CD1c-positive myeloid dendritic cell (primary cell): Measurements from ENCODE around the gene SH3BP2.

ENCODE experiments used
- DNase-seq: peaks from one replicate; pipeline ENCODE4 v3.0.0-alpha.2; 2016; ENCODE audit errors: extremely low spot score

SH3BP2 gene

DNA sequence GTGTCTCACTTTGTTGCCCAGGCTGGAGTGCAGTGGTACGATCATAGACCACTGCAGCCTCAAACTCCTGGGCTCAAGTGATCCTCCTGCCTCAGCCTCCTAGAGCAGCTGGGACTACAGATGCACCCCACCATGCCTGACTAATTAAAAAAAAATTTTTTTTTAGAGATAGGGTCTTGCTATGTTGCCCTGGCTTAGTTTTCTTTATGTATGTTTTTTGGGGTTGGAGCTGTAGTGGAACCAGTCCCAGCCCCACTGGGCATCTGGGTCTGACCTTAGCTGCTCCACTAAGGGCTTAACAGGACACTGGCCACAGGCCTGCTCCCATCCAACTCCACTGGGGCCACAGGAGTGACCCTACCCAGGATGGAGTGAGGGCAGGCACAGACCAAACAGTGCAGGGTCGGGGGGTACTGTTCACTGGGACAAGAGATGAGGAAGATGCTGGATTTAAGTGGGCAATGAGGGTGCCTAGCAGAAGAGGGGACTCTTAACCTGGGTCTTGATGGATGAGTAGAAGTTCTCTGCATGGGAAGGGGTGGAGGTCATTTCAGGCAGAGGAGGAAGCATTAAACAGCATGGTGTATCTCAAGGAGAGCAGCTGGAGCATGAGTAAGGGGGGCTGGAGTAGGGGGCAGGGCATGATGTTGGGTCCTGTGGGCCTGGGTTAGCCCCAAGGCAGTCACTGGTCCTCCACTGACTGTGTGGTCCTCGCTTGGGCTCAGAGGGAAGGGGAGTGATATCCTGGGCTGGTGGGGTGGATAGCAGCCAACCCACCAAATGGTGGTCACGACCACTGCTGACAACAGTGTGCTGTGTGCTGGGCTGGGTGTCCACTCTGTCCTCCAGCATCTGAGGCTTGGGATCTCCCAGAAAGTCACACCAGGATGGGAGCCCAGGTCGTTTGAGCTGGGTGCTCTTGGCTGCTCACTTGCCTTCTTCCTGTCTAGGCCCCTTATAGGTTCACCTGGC is 26.6 kb downstream of the SH3BP2 start:
- DNase-seq = no peak

GRCh38 chr4:2820216-2820982 is 27.5 kb downstream of the SH3BP2 start:
- no peak for DNase-seq

- no peak for DNase-seq
Observed at GRCh38 chr4:2822461-2823300, 29.8 kb downstream of the SH3BP2 start.

- DNase-seq = no peak
Observed at GRCh38 chr4:2823301-2823670, 30.4 kb downstream of the SH3BP2 start.

- no peak for DNase-seq
Observed at GRCh38 chr4:2823671-2824328, 30.9 kb downstream of the SH3BP2 start.

- no peak for DNase-seq
Observed at GRCh38 chr4:2824329-2824835, 31.5 kb downstream of the SH3BP2 start.

- no peak for DNase-seq
Observed at GRCh38 chr4:2824836-2825381, 32.0 kb downstream of the SH3BP2 start.

DNA sequence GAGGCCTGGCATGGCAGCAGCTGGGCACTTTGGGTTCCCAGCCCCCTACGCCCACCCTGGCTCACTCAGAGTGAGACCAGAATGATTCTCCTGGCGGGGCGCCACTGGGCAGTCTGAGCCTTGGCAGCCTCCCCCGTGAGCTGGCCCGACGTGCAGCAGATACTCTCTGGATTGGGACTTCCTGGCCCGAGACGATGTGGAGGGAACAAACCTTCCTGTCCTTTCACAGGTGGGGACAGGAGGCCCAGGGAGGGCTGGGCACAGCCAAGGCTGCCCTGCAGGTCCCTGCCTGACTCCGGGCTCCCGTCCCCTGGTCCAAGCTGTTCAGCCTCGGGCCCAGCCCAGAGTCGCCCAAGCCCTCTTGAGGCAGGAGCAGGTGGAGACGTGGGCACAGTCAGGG is 32.9 kb downstream of the SH3BP2 start:
- no peak for DNase-seq

DNA sequence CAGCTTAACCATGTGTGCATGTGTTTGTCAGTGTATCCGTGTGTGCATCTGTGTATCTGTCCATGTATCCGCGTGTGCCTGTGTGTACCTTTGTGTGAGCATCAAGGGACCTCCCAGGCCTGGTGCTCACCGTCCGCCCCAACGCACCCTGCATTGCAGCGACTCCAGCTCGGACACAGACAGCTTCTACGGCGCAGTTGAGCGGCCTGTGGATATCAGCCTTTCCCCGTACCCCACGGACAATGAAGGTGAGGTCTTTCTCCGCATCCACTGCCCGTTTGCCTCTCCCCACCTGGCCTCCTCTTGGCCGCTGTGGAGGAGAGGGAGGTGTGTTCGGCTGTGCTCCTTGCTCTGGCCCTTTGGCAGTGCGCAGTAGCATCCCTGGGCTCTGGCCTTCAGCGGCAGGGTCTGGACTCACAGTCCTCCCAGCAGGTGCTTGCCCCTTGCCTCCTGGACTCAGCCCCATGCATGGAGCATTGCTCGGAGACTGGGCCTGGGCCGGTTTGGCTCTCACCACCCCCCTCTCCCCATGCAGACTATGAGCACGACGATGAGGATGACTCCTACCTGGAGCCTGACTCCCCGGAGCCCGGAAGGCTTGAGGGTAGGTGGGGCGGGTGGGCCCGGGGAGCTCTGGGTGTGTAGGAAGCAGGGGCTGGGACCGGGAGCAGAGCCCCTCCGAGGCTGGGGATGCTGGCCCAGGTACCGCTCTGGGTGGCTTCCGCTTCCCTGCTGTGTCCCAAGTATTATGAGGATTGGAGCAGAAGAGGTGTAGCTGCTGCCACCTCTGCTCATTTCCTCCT is 34.4 kb downstream of the SH3BP2 start:
- DNase-seq = no peak

- DNase-seq = no peak
Observed at GRCh38 chr4:2827874-2828751, 35.2 kb downstream of the SH3BP2 start.

GRCh38 chr4:2828758-2829181 is 35.9 kb downstream of the SH3BP2 start:
- no peak for DNase-seq

DNA sequence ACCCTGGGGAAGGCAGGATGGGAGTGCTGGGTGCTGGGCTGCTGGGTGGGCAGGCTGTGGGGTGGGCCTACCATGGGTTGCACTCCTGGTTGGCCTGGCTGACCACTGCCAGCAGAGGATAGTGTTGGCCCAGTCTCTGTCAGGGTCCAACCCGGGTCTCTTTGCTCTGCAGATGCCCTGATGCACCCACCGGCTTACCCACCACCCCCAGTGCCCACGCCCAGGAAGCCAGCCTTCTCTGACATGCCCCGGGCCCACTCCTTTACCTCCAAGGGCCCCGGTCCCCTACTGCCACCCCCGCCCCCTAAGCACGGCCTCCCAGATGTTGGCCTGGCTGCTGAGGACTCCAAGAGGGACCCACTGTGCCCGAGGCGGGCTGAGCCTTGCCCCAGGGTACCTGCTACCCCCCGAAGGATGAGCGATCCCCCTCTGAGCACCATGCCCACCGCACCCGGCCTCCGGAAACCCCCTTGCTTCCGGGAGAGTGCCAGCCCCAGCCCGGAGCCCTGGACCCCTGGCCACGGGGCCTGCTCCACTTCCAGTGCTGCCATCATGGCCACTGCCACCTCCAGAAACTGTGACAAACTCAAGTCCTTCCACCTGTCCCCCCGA is 36.5 kb downstream of the SH3BP2 start:
- DNase-seq = no peak

DNA sequence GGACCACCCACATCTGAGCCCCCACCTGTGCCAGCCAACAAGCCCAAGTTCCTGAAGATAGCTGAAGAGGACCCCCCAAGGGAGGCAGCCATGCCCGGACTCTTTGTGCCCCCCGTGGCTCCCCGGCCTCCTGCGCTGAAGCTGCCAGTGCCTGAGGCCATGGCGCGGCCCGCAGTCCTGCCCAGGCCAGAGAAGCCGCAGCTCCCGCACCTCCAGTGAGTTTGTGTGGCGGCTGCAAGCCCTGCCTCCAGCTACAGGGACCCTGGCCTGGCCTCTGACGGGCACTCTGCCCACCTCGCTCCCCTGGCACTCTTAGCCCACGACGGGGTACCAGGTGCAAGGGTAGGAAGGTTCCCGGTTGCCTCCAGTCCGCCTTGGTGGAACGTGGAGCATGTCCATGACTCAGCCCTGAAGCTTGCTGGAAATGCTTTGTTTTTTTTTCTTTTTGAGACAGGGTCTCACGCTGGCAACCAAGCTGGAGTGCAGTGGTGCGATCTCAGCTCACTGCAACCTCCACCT is 37.1 kb downstream of the SH3BP2 start:
- DNase-seq = no peak

DNA sequence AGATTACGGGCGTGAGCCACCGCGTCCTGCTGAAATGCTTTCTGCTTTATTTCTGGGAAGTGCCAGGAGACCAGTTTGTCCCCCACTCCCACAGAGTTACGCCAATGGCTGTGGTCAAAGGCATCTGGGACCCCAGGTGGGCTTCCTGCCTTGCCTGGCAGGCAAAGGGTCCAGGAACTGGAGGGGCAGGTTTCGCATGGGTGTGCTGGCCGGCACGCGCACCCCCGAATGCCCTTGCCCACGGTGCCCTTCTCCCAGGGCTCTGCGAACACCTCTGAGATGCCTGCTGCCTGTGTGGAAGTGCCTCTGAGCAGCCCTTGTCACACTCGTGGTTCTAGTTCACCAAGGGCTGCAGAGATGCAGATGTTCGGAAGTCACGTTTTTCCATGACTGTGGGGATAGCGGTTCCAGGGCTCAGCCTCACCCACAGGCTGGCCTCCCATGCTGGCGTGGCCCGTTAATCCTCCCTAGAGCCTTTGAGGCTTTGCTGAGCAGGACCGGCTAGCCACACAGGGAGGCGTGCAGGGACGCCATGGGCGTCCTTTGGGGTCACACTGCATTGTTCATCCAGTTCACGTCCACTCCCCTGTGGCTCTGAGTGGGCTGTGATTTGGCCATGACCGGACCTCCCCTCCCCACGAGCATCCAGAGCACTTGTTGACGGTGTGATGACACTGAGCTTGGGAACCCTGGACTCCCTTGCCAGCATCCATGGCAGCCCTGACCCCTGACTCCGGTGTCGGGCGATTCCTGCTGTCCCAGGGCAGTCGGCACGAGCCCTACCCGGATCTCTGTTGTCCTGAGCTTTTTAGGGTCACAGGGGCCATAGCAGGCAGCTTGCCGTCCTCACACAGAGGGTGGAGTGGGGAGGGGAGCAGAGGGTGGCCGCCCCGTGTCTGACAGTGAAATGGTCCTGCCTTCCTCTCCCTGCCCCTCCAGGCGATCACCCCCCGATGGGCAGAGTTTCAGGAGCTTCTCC is 38.0 kb downstream of the SH3BP2 start:
- DNase-seq = no peak

GRCh38 chr4:2831611-2832308 is 38.9 kb downstream of the SH3BP2 start:
- no peak for DNase-seq

- DNase-seq = no peak
Observed at GRCh38 chr4:2832309-2832980, 39.6 kb downstream of the SH3BP2 start.
